GM04504 (cell line): Measurements from ENCODE around the gene PLD1.
"Not testable (repeated sequence)": the region's sequence is repeated elsewhere in the genome, so short reads cannot be mapped to it uniquely, and the experiment has no call there.

Source experiments
- DNase-seq: peaks from one replicate; pipeline ENCODE4 v3.0.0-alpha.2; 2012; ENCODE audit warnings: low read depth

PLD1 gene

GRCh38 chr3:171809861-171810628 lies at the start of gene PLD1:
TSS of gene PLD1 (minus strand) at chr3:171810483. CDS start at chr3:171738051, 72,432 bp downstream.
- DNase-seq, result peak; percentile 95

GRCh38 chr3:171858770-171859169 lies 48.5 kb upstream of the PLD1 start:
- DNase-seq, result not testable (repeated sequence)

- DNase-seq, result no peak
These were observed 44.5 kb upstream of the PLD1 start for GRCh38 chr3:171854649-171855305.

GRCh38 chr3:171851660-171852058 lies 41.4 kb upstream of the PLD1 start:
- DNase-seq, result no peak

DNA sequence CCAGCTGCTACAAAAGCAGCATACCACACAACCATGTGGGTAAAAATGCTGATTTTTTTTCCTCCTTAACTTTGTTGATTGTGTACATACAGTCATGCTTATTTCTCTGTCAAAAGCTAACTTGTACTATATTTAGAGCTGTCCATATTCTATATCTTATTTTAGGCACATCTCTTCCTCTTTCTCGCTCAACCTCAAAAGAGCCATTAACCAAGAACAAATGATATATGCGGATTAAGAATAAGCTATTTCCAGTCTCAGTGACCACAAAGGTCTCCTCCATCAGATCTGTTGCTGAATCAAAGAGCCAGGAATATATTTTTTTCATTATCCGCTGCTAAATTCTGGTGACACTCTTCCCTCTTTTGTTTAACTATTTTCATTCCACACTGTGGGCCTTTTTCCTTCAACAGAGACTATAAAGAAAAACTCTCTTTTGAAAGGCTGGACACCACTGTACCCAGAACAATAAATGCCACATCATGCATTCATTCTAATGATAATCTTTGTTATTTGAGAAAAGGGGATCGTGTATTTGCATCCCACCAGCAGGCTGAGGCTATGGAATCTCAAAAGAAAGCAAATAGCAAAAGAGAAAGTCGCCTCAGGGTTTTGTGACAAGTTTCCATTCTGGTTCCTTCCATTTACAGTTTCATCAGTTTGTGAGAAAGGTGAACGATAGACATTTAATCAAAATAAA lies 40.8 kb upstream of the PLD1 start:
- DNase-seq, result no peak

- DNase-seq, result no peak
These were observed 40.2 kb upstream of the PLD1 start for GRCh38 chr3:171850320-171850959.

GRCh38 chr3:171849617-171850319 lies 39.5 kb upstream of the PLD1 start:
- no peak for DNase-seq

GRCh38 chr3:171847595-171848259 lies 37.4 kb upstream of the PLD1 start:
- no peak for DNase-seq

DNA sequence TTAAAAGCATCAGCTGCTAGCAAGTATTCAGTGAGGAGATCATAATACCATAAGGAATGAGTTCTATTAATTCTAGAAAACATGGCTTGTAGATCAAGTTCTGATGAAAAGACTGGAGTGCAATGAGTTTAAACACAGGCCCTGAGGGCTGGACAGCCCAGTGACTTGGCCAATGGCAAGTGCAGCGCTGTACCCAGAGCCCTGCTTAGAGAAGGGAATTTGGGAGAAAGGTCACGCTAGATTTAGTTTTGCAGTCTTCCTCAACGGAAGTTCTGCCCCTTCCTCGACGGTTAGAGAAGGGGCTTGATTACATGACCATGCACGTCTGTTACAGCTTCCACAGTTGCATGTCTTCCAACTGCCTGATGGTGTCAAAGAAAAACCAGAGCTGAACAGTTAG lies 36.9 kb upstream of the PLD1 start:
- no peak for DNase-seq

- no peak for DNase-seq
These were observed 36.3 kb upstream of the PLD1 start for GRCh38 chr3:171846597-171846996.

DNA sequence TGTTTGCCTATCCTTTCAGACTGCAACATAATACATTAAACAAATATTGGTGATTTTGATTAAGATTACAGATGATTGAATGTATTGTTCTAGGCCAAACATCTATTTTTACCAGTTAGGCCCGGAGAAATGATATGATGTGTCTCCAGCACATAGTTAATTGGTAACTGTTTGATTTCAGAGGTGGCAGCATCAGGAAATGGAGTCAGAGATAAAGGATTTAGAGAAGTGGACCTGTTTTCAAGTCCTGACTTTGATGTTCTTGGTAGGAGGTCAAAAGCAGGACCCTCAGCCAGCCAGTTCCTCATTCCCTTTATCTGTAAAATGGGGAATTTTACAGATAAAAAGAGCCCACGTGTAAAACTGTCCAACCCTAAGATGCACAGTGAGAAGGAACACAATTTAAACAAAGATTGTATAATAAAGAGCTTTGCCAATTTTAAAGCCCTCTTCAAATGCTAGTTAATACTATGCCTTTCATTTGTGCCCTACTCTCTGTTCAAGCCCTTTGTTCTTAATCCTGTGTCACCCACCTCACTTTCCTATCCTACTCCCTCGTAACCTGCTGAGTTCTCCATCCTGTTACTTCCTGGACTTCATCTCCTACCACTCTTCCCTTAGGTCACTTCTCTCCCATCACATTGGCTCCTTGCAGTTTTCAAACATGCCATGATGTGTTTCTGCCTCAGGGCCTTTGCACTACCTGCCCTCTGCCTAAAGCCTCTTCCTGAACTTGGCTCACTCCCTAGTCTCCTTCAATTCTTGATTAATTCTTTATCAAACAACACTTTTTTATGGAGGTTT lies 35.4 kb upstream of the PLD1 start:
- no peak for DNase-seq

DNA sequence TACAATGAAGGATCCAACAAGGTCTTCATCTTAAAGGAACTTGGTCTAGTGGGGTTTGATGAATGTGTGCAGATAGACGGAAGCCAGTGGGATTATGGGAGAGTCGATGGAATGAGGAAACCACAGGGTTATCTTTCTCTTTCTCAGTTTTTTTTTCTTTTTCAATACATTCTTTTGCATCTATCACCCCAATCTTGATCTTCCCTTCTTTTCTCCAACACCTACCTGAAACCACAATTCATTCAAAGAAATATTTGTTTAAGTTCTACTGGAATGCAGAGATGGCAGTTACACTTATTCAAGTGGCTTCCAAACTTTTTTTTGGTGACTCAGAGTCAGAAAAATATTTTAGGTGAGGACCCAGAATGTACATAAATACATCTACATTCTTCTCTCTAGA lies 34.6 kb upstream of the PLD1 start:
- no peak for DNase-seq

DNA sequence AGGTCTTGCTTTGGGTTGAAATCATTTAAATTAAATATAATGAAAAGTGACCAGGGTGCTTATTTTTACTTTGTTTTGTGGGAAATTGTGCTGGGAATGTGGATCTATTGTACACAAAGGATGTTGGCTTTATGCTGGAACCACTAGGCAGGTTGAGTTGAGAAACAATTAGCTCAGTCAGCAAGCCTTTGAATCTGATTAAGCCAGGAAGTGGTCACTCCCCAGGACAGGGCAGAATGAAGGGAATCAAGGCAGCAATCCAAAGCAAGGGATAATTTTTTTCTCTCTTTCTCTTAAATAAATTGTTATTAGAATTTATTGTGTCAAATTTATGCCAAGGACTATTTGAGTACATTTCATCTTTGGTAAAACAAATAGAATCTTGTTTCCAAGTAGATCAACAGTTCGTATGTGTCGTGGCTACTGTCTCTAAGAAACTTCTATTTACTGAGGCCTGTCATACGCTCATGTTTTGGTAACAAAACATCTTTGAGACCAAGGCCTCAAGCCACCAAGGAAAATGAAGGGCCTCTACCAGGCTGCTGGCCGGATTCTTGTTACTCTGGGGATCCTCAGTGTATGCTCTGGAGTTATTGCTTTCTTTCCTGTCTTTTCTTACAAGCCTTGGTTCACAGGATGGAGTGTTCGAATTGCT lies 32.7 kb upstream of the PLD1 start, which contains the start of gene TMEM212:
Gene TMEM212 (plus strand): TSS at position 486 of the 655 bp plus-strand sequence. CDS start 35 bp downstream, at position 521.
- DNase-seq, result no peak

DNA sequence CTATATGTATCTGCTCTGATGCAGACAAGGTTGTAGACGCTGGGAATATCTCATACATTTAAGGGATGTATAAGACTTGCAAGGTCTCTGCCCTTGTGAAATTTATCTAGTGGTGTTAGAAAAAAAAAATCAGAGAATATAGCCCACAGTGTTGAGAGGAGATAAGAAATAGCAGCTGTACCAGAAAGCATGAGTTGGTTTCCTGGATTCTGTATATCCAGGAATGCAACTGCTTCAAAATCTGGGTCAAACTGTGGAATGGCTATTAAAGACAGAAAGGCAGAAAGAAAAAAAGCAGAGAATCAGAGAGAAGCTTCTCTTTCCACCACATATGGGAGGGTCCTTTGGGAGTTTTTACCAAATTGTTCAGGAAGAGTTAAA lies 31.3 kb upstream of the PLD1 start:
- DNase-seq, result no peak

DNA sequence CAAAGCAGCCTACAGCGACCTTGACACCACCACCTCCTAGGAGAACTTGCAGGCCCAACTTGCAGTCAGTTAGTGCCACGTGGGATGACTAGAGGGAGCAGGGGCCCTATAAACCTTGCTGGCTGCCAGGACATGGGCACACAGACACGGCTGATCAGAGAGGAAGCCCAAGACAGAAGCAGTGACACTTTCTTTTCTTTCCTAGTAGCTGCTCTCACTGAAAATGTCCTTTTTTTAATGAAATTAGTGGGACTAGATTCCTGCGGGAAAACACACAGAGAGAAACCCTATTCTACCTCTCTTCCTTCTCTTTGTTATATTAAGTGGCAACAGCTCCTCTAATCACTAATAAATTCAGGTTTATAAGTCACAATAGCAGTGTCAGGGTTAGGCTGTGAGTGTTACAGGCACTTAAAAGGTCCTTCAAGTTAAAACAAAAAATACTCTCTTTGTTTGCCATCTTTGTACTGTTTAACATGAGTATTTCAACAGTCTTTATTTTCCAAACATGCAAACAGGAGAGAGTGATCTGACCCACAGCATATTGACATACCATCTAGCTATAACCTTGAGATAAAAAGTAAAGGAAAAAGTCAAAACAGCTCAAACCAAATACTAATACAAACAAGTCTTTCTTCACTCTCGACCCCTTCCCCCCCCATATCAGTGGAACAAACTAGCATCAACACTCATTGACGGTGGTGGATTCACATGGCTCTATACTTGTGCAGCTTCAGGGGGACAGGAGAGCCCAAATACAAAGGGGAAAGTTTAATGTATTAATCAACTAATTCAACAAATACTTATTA lies 30.7 kb upstream of the PLD1 start:
- DNase-seq, result no peak

DNA sequence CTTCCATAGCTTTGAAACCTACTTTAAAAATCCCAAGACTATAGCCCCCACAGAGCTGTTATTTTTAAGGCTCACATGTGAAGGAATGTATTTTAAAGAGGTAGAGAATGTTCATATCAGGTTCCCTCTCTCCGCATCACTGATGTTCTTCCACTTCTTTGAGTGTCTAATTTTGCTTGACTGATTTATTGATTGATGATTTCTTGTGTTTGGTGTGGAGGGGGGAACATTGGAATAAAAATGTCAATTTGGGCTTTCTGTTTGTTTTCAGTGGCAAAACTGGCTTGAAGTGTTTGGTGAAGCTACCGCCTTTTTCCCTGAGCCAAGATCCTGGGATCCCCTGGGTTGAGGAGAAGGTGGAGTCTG lies 30.1 kb upstream of the PLD1 start:
- DNase-seq, result no peak

GRCh38 chr3:171839270-171839669 lies 29.0 kb upstream of the PLD1 start:
- no peak for DNase-seq

GRCh38 chr3:171838218-171838720 lies 28.0 kb upstream of the PLD1 start:
- DNase-seq, result peak; percentile 63

DNA sequence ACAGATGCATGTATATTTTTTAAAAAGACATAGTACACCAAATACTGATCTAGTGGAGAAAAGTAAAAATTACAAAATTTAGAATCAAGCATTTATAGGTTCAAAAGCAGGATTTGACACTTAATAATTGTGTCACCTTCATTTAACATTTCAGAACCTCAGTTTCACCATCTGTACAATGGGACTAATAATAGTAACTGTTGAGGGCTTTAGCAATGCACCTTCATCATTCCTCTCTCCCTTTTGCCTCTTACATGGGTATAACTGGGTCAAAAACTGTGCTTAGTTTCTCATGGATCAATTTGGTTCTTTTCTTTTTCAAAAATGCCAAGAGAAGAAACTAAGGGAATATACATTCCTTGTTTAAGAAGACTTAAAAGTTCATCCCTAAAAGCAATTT lies 27.4 kb upstream of the PLD1 start:
- no peak for DNase-seq
